ENCODE measurements around the gene FGD4.

FGD4 gene

GRCh38 chr12:32399370-32400113 lies at the start of gene FGD4:
Gene FGD4 (plus strand): TSS chr12:32399558.
- DNase-seq = peak; percentile 75

DNA sequence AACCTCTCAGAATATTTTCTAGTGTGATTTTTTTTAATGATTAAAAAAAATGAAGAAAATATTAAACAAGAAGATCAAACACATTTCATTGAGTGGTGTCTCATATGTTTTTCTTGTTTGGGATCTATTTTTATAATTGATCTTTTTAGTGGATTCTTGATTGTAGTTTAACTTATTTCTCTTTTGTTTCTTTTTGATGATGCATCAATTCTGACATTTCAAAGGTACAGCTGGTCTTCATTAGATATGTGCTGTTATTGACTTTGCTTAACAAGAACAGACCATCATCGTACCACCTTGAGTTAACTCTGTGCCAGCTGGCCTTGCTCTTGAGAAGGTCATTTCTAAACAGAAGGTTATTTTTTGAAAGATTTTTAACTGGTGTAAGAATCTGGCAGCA lies 45.8 kb upstream of the FGD4 start:
- DNase-seq = no peak

GRCh38 chr12:32357601-32358249 lies 41.6 kb upstream of the FGD4 start:
- no peak for DNase-seq

- DNase-seq = no peak
These were observed 38.4 kb upstream of the FGD4 start for GRCh38 chr12:32360956-32361355.

DNA sequence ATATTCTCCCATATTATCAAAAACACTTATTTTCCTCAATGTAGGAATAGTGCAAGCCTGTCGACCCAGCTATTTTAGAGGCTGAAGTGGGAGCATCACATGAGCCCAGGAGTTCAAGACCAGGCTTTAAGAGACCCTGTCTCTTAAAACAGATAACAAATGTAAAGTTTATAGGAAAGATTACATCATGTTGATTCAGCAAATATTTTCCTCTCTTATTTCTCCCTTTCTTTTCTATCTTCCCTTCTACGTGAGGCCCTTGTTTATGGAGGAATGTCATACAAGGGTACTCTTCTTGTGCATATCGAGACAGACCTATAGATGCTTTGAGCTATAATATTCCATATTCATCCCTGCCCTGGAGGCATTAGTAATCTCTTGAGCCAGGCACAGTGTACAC lies 36.5 kb upstream of the FGD4 start:
- no peak for DNase-seq

GRCh38 chr12:32365473-32366064 lies 33.8 kb upstream of the FGD4 start:
- peak; percentile 64 for DNase-seq

GRCh38 chr12:32366714-32367113 lies 32.6 kb upstream of the FGD4 start:
- no peak for DNase-seq

DNA sequence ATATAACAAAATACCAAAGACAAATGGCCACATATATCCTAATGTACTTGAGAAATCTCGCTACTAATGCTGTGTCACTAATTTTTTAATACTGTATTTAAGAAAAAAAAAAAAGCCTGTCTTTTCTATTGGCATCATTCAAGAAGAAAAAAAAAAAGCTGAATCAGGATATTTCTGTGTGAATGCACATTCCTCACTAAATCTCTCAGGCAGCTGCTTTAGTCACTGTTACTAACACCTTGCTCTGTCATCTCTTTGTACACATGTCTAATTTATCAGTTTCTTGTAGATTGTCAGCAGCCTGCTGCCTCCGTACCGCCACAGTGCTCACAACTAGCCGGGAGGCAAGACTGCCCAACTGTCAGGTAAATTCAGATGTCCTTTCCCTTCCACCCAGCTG lies 32.0 kb upstream of the FGD4 start:
- DNase-seq = no peak

- no peak for DNase-seq
These were observed 30.2 kb upstream of the FGD4 start for GRCh38 chr12:32369202-32369601.

DNA sequence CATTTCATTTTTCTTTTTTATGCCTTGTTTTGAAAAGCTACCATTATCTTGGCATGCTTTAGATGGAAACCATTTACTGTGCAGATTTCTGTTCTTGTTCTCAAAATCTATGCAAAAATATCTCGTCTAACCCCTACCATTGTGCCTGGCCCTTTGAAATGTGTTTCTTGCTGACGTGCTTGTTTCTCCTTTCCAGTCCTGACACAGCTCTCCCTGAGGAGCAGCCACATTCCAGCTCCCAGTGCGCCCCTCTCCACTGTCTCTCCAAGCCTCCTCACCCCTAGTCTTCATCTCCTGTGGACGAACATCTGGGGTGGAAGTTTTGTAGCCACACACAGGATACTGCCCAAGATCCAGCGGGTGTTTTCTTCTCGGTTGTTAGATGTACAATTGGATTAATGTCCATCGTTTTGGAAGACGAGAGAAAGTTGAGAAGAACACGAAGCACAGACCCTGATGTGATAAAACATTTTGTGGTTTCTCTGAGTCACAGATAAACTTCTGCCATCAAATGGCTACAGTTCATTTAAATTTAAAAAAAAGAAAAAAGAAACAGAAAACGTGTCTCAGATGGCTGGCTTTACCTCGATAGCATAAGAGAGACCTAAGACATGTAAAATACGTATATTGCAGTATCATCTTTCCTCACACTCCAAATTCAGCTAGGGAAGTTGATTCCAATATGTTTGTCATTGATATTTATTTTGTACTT lies 21.9 kb upstream of the FGD4 start:
- no peak for DNase-seq

- DNase-seq = no peak
These were observed 20.1 kb upstream of the FGD4 start for GRCh38 chr12:32379213-32379612.

- DNase-seq = no peak
These were observed 19.7 kb upstream of the FGD4 start for GRCh38 chr12:32379667-32380066.

- DNase-seq = no peak
These were observed 17.1 kb upstream of the FGD4 start for GRCh38 chr12:32382226-32382625.

- DNase-seq = peak; percentile 62
These were observed 8.7 kb upstream of the FGD4 start for GRCh38 chr12:32390572-32391219.

DNA sequence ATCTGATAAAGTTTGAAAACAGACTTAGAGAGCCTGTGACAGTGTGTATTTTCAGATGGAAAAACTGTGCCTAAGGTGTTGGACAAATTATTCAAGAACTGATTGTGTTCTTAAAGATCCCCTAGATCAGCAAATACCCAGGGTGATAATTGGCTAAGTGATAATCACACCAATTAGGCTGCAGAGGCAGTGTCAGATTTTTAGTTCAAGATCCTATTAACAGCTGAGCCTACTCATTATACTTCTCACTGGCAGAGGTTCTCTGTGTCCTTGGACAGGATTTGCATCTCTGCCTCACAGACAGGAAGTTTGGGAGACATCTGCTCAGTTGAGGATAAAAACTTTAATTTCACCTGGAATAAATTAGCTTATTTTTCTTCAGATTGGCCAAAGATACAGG lies 4.3 kb upstream of the FGD4 start:
- DNase-seq = no peak

DNA sequence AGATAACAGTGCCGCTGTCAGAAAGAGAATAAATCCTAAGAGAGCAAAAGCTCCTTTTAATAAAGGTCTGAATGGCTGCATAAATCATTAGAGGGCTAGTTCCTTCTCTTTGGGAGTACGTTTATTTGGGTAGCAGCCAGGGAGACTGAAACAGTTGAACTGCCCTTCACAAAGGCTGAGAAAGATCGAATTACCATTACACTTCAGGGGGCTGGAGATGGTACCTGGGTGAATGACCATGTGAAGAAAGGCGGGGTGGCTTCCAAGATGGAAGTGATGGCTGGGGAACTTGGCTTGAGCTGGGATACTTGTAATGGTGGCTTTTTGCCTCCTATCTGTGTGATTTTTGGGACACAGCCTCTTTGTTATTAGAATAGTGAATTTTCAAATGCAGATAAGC lies 1.7 kb upstream of the FGD4 start:
- DNase-seq = no peak

DNA sequence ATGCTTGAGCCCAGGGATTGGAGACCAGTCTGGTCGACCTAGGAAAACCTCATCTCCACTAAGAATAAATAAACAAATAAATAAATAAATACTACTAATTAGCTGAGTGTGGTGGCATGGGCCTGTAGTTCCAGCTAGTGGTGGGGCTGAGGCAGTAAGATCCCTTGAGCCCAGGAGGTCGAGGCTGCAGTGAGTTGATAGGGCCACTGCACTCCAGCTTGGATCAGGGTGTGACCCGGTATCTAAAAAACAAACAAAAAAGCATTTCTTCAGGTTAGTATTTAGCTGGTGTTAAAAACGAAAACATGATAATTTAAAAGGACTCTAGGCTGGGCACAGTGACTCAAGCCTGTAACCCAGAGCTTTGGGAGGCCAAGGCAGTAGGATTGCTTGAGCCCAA lies 1.2 kb upstream of the FGD4 start:
- DNase-seq = no peak

DNA sequence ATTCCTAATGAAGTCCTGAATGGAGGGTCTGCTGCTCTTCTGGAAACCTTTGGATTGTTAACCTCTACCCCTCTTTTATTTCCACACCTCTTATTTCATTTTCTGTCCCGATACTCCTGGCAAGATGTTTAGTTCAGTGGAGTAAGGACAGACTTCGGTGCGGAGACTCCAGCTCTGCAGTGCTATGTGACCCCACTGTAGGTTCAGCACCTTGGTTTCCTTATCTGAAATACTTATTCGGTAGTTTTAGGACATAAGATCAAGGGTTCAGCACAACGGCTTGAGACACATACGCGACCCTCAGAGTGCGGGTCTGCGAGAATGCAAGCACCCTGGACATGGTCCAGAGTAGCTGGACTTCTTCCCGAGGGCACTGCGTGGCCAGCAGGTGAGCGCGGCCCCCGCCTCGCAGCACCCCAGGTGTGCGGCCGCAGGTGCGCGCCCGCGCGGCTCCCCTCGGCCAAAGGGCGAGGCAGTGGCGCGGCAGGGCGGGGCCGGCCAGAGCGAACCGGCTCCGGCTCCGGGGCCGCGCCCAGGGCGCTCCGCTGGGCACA lies 465 bp upstream of the FGD4 start:
- no peak for DNase-seq

DNA sequence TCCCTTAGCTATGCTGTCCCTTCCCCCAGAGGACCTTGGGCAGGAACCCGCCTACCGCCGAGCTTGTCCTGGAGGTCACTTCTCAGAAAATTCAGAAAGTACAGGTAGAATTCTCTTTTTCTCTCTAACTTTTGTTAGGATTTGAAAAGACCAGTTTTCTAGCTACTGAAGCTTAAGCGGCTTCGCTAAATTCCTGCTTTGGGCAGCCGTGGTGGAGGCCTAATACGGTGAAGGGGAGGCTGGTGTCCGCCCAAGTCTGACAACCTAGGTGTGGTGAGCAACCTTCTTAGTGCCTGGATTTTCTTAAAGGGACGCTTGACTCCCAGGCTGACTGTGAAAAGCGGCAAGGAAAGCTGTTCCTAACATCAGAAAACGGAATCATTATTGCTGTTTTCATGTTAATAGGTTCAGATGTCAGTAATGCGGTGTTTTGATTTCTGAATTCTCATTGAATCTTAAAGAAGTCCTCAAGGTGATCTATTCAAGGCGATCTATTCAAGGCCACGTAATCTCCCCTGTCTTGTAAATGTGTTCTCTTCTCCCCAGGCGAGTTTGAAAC lies 835 bp downstream of the FGD4 start:
- no peak for DNase-seq

DNA sequence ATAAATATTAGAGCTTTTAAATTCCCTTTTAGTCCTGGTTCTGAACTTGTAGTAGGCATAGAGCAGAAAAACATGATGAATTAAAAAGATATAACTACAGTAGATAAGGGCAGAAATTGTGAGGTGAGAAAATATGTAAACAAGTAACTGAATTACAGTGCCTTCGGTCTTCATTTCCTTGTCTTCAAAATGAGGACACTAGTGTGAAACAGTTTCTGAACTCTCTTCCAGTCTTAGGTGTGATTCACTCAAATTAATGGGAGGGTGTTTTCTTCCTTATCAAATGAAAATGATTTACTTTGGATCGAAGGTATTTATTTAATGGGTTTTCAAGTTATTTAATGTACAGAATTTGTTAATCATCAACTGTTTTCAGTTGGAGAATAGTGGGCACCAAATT lies 1.5 kb downstream of the FGD4 start:
- DNase-seq = no peak

GRCh38 chr12:32402170-32402569 lies 2.8 kb downstream of the FGD4 start:
- no peak for DNase-seq

DNA sequence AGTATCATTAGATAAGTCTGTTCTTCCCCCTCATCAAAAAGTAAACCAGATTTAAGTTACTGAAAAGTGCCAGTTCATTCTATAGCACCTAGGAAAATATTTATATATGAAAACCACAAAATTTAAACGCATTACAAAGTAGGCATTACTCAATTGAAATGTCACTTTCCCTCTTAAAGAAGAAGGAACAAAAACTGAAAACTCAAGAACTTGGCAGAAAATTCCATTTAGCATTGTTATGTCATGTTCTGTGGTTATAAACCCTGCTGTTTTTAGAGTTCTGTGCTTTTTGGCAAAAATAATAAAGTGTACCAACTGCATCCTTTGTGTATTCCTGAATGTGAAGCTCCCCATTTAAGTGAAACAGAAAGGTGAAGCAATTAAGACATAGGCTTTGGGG lies 3.6 kb downstream of the FGD4 start:
- no peak for DNase-seq

- DNase-seq = no peak
These were observed 8.4 kb downstream of the FGD4 start for GRCh38 chr12:32407795-32408194.

Measured in activated effector memory CD4-positive, alpha-beta T cell treated with anti-CD3 and anti-CD28 coated beads, Interleukin-2, amount 50 U/mL, for 16 hours (primary cell).